SH-SY5Y (cell line): Measurements from ENCODE around the gene PCDHGC3.

Source experiments
- GATA2 ChIP-seq: IDR thresholded peaks from 2 replicates; pipeline ENCODE4 v1.6.1; 2011; ENCODE audit warnings: mild to moderate bottlenecking, low read depth, low read length
- GATA3 ChIP-seq: IDR thresholded peaks from 2 replicates; pipeline ENCODE4 v1.6.1; 2011; ENCODE audit warnings: low read depth, mild to moderate bottlenecking, low read length, moderate library complexity

- TF ChIP-seq GATA2 (no peak), GATA3 (no peak)
Measured at GRCh38 chr5:141504216-141504615, 28.4 kb downstream of the PCDHGC3 start.
